HEK293T (cell line): ENCODE data around the gene DDX51.
"Not testable (repeated sequence)": the region's sequence is repeated elsewhere in the genome, so short reads cannot be mapped to it uniquely, and the experiment has no call there.

Source experiments
- CTCF ChIA-PET: fragments of 350-600 bp; formaldehyde crosslinking; extraction: SDS; loops from one replicate; lab custom pipeline; 2021; ENCODE audit warnings: antibody characterized with exemption, inconsistent platforms; lab: Yijun Ruan, JAX
- POLR2A ChIA-PET: fragments of 350-600 bp; formaldehyde crosslinking; extraction: SDS; loops from one replicate; lab custom pipeline; 2020; ENCODE audit warnings: antibody characterized with exemption, inconsistent platforms; lab: Yijun Ruan, JAX
- DNase-seq: peaks from one replicate; pipeline ENCODE4 v3.0.0; 2012; ENCODE audit warnings: mixed read lengths; ENCODE audit errors: extremely low spot score
- ARNT ChIP-seq: fragments of 450-650 bp; IDR thresholded peaks from 2 replicates; pipeline ENCODE4 v1.6.1; 2017; ENCODE audit warnings: mild to moderate bottlenecking
- BHLHE40 ChIP-seq: fragments of 450-650 bp; IDR thresholded peaks from 2 replicates; pipeline ENCODE4 v1.6.1; 2016; ENCODE audit warnings: mild to moderate bottlenecking, moderate library complexity, borderline replicate concordance
- CTBP1 ChIP-seq: fragments of 450-650 bp; IDR thresholded peaks from 2 replicates; pipeline ENCODE4 v1.6.1; 2016; ENCODE audit warnings: borderline replicate concordance
- ELF4 ChIP-seq: fragments of 450-650 bp; IDR thresholded peaks from 2 replicates; pipeline ENCODE4 v1.6.1; 2017; ENCODE audit warnings: antibody characterized with exemption
- FOXA1 ChIP-seq: fragments of 450-650 bp; IDR thresholded peaks from 2 replicates; pipeline ENCODE4 v1.6.1; 2016; ENCODE audit warnings: mild to moderate bottlenecking
- FOXK2 ChIP-seq: fragments of 450-650 bp; IDR thresholded peaks from 2 replicates; pipeline ENCODE4 v1.6.1; 2016; ENCODE audit warnings: mild to moderate bottlenecking
- FOXM1 ChIP-seq: fragments of 450-650 bp; IDR thresholded peaks from 2 replicates; pipeline ENCODE4 v1.6.1; 2017; ENCODE audit warnings: mild to moderate bottlenecking, borderline replicate concordance
- HDGF ChIP-seq: fragments of 450-650 bp; IDR thresholded peaks from 2 replicates; pipeline ENCODE4 v1.6.1; 2017; ENCODE audit warnings: antibody characterized with exemption, borderline replicate concordance
- L3MBTL2 ChIP-seq: fragments of 450-650 bp; conservative IDR thresholded peaks from 2 replicates; pipeline ENCODE4 v1.6.1; 2016; ENCODE audit warnings: mild to moderate bottlenecking
- LEF1 ChIP-seq: fragments of 450-650 bp; IDR thresholded peaks from 2 replicates; pipeline ENCODE4 v1.6.1; 2017; ENCODE audit warnings: mild to moderate bottlenecking, borderline replicate concordance
- NFRKB ChIP-seq: fragments of 450-650 bp; IDR thresholded peaks from 2 replicates; pipeline ENCODE4 v1.6.1; 2016; ENCODE audit warnings: mild to moderate bottlenecking, moderate library complexity
- SP1 ChIP-seq: fragments of 450-650 bp; IDR thresholded peaks from 2 replicates; pipeline ENCODE4 v1.6.1; 2017
- SUZ12 ChIP-seq: fragments of 450-650 bp; IDR thresholded peaks from 2 replicates; pipeline ENCODE4 v1.6.1; 2016; ENCODE audit warnings: mild to moderate bottlenecking
- TARDBP ChIP-seq: fragments of 450-650 bp; IDR thresholded peaks from 2 replicates; pipeline ENCODE4 v1.6.1; 2016
- ZNF384 ChIP-seq: fragments of 450-650 bp; IDR thresholded peaks from 2 replicates; pipeline ENCODE4 v1.6.1; 2016
- TF ChIP-seq, protein P1 (sequence below): fragments of 450-650 bp; IDR thresholded peaks from 2 replicates; pipeline ENCODE4 v1.6.1; 2016

Gene DDX51

DNA sequence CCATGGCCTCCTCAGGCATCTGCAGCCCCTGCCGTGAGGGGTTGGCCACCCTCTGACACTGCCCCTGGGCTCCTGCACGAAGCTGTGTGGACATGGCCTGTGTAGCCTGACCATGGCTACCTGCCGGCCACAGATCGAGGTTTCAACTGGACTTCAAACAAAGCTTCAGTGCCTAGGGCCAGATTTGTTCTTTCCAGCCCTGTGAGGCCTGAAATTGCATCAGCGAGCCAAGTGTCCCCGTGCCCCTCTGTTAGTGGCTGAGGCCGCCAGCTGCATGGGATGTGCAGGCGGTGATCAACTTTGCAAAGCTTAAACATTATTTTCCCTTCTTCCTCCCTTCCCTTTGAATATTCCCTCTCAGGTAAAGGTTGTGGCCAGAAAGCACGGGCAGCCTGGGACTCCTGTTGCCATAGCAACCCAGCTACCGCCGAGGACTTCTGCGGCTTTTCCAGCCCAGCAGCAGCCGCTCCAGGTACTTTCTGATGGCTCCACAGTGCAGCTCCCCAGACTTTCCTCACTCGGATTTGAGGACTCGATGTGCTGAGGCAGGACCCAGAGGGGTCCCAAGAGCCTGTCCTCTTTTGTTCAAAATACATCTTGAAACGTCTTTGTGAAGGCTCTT, 35.8 kb downstream of the DDX51 start:
- DNase-seq = no peak
- TF ChIP-seq ELF4 (no peak), CTBP1 (no peak), L3MBTL2 (no peak), FOXM1 (no peak), TARDBP (no peak)
- TF ChIP-seq, protein P1, sequence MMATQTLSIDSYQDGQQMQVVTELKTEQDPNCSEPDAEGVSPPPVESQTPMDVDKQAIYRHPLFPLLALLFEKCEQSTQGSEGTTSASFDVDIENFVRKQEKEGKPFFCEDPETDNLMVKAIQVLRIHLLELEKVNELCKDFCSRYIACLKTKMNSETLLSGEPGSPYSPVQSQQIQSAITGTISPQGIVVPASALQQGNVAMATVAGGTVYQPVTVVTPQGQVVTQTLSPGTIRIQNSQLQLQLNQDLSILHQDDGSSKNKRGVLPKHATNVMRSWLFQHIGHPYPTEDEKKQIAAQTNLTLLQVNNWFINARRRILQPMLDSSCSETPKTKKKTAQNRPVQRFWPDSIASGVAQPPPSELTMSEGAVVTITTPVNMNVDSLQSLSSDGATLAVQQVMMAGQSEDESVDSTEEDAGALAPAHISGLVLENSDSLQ = no peak
- ChIA-PET CTCF (interaction anchor here (0.6 kb wide), 1 partner anchor 400 kb away, joined by 3 read pairs; no protein-coding TSS in a partner anchor), POLR2A (no interaction called here)

DNA sequence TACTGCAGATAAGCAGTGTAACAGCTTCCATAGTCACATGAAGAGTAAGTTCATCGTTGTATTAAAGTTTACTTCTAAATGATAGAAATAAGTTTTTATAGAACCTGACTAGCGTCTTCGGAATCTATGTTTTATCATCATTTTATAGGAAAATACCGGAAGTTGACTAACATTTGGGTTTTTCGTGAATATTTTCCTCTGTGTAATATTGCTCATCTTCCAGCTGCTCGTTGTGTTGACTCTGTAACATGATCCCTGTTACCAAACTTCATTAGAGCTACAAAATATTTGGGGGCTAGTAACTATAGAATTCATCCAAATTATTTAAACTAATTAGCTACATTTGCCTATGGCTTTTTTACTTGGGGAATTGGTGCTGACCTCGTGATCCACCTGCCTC, 37.2 kb downstream of the DDX51 start:
- POLR2A ChIA-PET = no interaction called here
- CTCF ChIA-PET = no interaction called here
- TF ChIP-seq FOXM1 (no peak), NFRKB (no peak), TARDBP (no peak), CTBP1 (no peak), ARNT (no peak), HDGF (no peak), BHLHE40 (no peak), SP1 (no peak), LEF1 (no peak), ELF4 (no peak), FOXA1 (no peak), L3MBTL2 (no peak), FOXK2 (no peak), SUZ12 (no peak)
- TF ChIP-seq, protein P1 = no peak
- no peak for DNase-seq

DNA sequence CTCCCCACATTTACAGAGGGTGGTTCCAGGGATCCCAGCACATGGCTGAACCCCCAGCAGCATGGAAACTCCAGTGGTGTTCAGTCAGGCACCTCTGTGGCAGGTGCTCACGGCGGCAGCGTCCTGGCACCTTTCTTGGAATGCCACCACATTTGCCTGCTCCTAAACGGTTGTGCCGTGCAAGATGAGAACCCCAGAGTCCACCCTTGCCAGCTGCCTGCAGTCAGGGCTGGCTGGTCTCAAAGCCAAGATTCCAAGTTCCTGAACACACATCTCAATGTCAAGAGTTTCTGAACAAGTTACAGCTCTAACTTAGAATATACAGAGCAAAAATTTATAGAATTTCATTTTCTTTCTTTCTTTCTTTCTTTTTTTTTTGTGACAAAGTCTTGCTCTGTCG, 38.7 kb downstream of the DDX51 start:
- POLR2A ChIA-PET = no interaction called here

DNA sequence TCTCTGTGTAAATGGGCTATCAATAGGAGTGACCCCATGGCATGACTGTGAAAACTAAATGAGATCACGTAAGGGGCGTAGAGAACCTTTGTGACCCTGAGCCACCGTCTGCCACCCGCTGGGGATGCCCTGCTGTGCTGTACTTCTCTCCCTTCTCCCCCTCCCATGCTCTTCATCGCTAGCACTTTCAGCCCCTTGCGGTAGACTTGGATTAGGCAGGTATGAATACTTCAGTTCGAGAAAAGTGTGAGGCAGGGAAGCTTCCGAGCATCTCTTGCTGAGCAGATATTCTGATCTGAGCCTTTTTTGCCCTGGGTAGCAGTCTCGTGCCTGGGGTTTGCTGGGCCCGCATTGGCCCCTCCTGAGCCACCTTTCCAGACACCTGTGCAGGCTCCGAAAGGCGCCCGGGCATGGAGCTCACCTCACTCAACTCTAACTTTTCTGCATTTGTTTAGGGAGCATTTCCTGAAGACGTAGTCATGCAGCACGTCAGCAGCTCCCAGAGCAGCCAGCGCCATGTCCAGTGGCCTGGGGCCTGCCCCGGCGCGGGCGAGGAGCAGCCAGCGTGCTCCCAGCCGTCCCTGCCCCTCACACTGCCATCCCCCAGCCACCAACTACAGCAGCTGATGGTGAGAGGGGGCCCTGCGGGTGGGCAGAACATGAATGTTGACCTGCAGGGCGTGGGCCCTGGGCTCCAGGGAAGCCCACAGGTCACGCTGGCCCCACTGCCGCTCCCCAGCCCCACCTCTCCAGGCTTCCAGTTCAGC, 40.4 kb downstream of the DDX51 start:
- ChIA-PET CTCF (no interaction called here), POLR2A (no interaction called here)
- no peak for TF ChIP-seq CTBP1
- TF ChIP-seq HDGF = no peak
- TF ChIP-seq TARDBP = no peak
- no peak for TF ChIP-seq LEF1
- no peak for TF ChIP-seq NFRKB
- TF ChIP-seq, protein P1 = no peak
- TF ChIP-seq FOXA1 = no peak
- TF ChIP-seq ARNT = no peak
- no peak for DNase-seq

More for the DNA sequence above, 38.7 kb downstream of the DDX51 start:
- TF ChIP-seq ZNF384 = no peak
- TF ChIP-seq, protein P1 = no peak
- no peak for TF ChIP-seq SP1
- TF ChIP-seq FOXA1 = no peak
- TF ChIP-seq CTBP1 = no peak
- TF ChIP-seq FOXM1 = no peak
- TF ChIP-seq SUZ12 = no peak
- TF ChIP-seq TARDBP = no peak
- no peak for TF ChIP-seq HDGF
- TF ChIP-seq L3MBTL2 = no peak
- no peak for TF ChIP-seq FOXK2
- TF ChIP-seq LEF1 = no peak
- no peak for TF ChIP-seq NFRKB
- TF ChIP-seq BHLHE40 = no peak
- no peak for DNase-seq
- CTCF ChIA-PET = no interaction called here

DNA sequence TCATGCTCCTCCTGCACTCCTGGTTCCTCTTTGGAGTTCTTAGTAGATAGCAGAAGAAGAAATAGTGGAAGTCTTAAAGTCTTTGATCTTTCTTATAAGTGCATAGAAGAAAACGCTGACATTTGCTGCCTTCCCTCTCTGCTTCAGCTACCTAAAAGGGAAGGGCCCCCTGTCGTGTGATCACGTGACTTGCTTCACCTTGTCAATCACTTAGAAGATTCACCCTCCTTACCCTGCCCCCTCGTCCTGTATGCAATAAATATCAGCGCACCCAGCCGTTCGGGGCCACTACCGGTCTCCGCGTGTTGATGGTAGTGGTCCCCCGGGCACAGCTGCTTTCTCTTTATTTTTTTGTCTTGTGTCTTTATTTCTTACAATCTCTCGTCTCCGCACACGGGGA, 41.0 kb downstream of the DDX51 start:
- CTCF ChIA-PET, DNase-seq, POLR2A ChIA-PET: not testable (repeated sequence)

DNA sequence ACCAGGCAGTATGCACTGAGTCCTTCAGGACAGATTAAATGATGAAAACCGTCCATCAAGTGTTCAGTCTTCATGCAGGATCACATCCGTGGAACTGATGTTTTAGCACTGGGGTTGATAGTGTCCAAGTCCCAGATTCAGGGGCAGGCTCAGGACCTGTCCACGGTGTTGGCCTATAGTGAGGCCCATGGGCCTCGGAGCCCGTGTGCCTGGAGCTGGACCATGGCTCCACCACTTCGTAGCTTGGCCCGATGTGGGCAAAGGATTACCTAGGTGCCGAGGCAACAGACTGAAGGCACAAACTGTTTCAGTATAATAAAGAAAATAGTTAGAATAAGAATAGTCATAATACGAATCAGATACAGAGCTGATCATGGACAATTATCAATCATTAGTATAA, 41.8 kb downstream of the DDX51 start:
- no peak for TF ChIP-seq FOXK2
- TF ChIP-seq FOXM1 = no peak
- TF ChIP-seq SP1 = no peak
- TF ChIP-seq, protein P1 = no peak
- no peak for TF ChIP-seq HDGF
- no peak for TF ChIP-seq TARDBP
- TF ChIP-seq LEF1 = no peak
- no peak for TF ChIP-seq ARNT
- ChIA-PET CTCF (no interaction called here), POLR2A (no interaction called here)
- no peak for DNase-seq
